BJ (cell line): Measurements from ENCODE around the gene RGS12. TPM values are rescaled to one million over a fixed set of nuclear protein-coding genes. Genes with fewer than 3 reads are reported as not detected.

ENCODE experiments used
- CTCF ChIA-PET: fragments of 350-600 bp; formaldehyde crosslinking; extraction: SDS; loops from one replicate; lab custom pipeline; 2021; ENCODE audit warnings: antibody characterized with exemption, inconsistent platforms; lab: Yijun Ruan, JAX
- POLR2A ChIA-PET: fragments of 300-600 bp; sonication (Branson Sonifier 250); formaldehyde crosslinking; extraction: SDS; loops from one replicate; lab custom pipeline; 2021; ENCODE audit warnings: antibody characterized with exemption; lab: Charles Lee
- DNase-seq: peaks from one replicate; pipeline ENCODE4 v3.0.0-alpha.2; 2011; ENCODE audit warnings: low read depth
- H3K27me3 ChIP-seq: 2 replicates; pipeline ENCODE4 v1.6.0; 2011; ENCODE audit warnings: low read length; ENCODE audit not compliant: control insufficient read depth, insufficient read depth
- H3K36me3 ChIP-seq: 2 replicates; pipeline ENCODE4 v1.5.1; 2011; ENCODE audit warnings: low read length; ENCODE audit not compliant: control insufficient read depth, insufficient read depth
- H3K4me3 ChIP-seq: 2 replicates; pipeline ENCODE4 v1.5.1; 2011; ENCODE audit warnings: low read depth, mild to moderate bottlenecking, control low read depth, low read length
- CTCF ChIP-seq: IDR thresholded peaks from 2 replicates; pipeline ENCODE4 v1.5.1; 2011; ENCODE audit warnings: low read depth, mild to moderate bottlenecking, control low read depth, inconsistent platforms, low read length, moderate library complexity; ENCODE audit not compliant: insufficient read depth
- polyA plus RNA-seq: library from polyadenylated mRNA; depleted of rRNA; stranded (reverse); fragments of >200 nt; gene quantifications from 2 replicates; pipeline ENCODE4 v1.2.3, GENCODE V29; 2011

Gene RGS12
- polyA plus RNA-seq, 1 experiment: 16.3 TPM

DNA sequence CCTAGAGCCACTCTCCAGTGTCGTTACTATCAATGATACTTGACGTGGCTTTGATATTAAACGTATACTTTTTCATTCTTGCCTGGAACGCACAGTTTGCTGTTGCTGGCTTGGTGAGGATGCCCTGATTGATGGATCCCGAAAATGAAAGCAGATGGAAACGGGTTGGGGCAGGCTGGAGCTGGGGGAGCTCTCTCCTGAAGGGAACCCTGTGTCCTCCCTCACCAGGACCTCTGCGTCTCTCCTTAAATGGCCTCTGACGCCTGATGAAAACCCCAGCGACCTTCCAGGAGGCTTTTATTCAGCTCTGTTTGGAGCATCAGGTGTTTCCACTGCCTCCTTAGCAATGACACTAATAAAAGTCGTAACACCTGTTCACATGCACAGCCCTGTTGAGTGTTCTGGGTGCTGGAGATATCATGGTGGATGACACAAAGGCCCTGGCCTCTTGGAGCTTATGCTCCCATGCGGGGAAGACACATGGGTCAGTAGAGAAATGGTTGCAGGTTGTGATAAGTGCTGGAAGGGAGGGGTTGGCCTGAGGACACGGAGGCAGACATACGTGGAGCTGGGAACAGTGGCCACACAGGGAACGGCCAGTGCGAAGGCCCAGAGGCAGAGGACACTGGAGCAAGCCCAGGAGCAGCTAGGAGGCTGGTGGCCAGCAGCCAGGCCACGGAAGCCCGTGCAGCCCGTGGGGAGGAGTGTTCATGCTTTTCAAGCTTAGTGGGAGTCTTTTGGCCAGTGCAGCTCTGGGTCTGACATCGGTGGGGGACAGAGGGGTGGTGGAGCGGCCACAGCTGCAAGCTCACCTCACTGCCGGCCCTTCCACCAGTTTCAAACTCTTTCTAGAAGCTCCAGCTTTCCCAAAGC is 36.4 kb upstream of the RGS12 start:
- H3K4me3 ChIP-seq: no peak overlapping the region
- TF ChIP-seq CTCF: no peak
- DNase-seq: no peak
- no peaks in the 10 kb centered on the region for H3K36me3 ChIP-seq
- ChIA-PET POLR2A (no interaction called here), CTCF (interaction anchor here (0.5 to 1.2 kb wide), 2 partner anchors 9 to 15 kb away, joined by 3 read pairs; no protein-coding TSS in a partner anchor)
- H3K27me3 ChIP-seq: no peaks in the 10 kb centered on the region

GRCh38 chr4:3257103-3257555 is 35.7 kb upstream of the RGS12 start:
- no peak for DNase-seq
- Histone ChIP-seq H3K27me3 (no peaks in the 10 kb centered on the region), H3K36me3 (no peaks in the 10 kb centered on the region), H3K4me3 (no peak overlapping the region)
- ChIA-PET CTCF (interaction anchor here (1.2 kb wide), 1 partner anchor 8 kb away, joined by 3 read pairs; no protein-coding TSS in a partner anchor), POLR2A (no interaction called here)
- TF ChIP-seq CTCF: no peak

DNA sequence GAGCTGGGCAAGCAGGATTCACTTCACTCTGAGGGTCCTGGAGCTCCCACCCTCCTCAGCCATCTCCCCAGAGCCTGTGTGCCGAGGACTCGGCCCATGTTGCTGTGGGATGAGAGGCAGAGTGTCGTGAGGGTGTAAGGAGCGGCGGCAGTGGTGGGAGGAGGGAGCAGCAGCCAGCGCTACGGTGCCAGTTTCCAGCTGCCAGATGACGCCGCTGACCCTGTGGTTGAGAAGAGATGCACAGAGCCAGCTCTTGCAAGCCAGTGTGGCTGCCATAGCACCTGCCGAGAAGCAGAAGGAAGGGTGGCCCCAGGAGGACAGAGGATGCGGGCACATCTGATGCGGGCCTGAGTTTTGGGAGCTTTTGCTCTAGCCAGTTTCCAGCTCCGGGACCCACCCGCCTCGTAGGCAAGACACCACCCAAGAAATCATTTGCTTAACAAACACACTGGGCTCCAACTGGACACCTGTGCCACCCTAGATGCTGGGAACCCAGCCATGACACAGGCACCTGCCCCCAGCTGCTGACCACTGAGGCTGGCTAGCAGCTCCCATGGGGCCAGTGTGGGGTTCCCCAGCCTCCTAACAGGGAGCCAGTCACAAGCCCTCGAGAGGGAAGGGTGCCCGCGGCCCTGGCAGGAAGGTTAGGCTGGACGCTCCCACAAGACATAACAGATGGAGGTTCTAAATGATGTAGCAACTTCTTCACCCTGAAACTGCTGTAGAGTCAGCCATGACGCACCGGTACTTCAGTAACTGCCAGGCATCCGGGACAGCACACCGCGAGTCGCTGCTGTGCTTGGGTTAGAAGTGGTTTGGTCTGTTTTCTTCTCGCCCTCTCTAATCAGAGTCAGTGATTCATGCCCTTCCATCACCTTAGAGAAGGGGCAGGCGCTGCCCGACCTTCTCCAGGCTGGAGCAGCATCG is 35.0 kb upstream of the RGS12 start:
- no peak for DNase-seq
- ChIA-PET POLR2A (no interaction called here), CTCF (no interaction called here)
- TF ChIP-seq CTCF: no peak
- H3K27me3 ChIP-seq: no peaks in the 10 kb centered on the region
- H3K4me3 ChIP-seq: no peak overlapping the region
- no peaks in the 10 kb centered on the region for H3K36me3 ChIP-seq

DNA sequence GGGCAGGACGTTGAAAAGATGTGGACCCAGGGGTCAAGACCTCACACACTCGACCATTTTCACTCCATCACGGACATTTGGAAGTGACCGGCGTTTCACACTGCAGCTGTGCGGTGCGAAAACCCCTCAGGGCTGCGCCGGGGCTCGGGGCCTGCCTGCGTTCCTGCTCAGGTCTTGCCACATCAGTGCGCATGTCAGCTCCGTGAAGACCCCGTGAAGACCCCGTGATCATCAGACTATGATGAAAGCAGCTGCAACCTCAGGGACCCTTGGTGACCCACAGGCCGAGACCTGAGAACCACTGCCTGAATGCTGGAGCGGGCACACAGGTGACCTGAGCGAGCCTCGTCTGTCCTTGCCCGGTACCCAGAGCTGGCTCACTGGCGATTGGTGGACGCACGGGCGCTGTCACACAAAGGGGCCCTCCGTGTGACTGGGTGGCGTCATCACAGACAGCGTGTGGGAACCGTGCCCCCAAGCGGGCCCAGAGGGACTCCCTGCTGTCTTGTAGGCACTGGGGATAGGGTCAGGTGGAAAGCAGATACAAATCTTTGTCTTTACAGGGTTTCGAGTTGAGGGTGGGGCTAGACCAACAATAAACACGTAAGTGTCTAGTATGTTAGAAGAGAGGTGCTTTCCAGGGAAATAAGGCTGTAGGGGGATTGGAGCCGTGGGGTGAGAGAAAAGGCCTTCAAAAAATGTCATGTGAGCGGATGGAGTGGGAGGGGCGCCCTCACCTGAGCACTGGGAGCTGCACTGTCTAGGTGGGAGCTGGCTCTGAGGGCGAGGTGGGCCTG is 31.2 kb upstream of the RGS12 start:
- Histone ChIP-seq H3K4me3 (no peak overlapping the region), H3K36me3 (no peaks in the 10 kb centered on the region), H3K27me3 (no peaks in the 10 kb centered on the region; the same call in 1 of the 2 replicates)
- ChIA-PET POLR2A (no interaction called here), CTCF (no interaction called here)
- no peak for DNase-seq
- TF ChIP-seq CTCF: no peak
